Activated CD8-positive, alpha-beta memory T cell treated with anti-CD3 and anti-CD28 coated beads for 1 hour (primary cell): ENCODE measurements around the gene KLK2.
A peak's percentile ranks its signal among the peaks of the same experiment; 100 is the strongest.

Source experiments
- DNase-seq, 2 donors: peaks; one replicate each; pipeline ENCODE4 v3.0.0-alpha.2; 2020; ENCODE audit warnings: low read depth in 1 of 2; ENCODE audit errors: extremely low read depth in 1 of 2

The KLK2 gene

DNA sequence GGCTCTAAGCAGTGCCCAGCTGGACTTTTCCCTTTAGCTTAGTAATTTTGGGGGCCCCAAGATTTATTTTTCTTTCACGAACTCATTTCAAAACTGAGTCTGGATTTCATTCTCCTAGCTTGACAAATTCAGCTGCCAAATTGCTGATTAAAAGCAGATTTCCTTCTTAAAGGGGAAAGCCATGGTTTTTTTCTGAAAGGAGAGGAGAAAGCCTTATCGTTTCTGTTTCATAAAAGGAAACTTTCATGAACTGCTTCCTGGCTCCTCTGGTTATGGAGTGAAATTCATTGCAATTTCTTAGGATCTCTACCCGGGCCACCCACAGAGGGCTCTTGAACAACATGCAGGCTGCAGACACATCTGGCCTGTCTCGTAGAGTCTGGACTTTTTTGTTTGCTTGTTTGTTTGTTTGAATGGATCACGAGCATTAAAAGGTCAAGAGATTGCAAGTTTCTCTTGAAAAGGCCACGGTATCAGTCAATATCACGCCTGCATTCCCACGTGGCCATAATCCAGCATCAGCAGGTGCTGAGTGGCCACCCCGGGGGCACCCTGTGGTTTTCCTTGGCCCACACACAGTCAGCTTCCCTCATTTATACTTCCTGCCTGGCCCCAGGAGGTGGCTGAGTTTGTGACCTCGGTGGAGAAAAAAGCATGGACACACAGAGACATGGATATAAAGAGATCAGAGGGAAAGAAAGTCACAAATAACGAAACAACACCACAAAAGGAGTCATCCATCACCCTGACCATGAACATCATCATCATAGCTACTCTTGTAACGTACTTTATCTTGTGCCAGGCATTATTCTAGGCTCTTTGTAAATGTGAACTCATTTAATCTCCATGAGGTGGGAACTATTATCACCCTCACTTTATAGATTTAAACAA lies 48.4 kb downstream of the KLK2 start:
- no peak for DNase-seq

DNA sequence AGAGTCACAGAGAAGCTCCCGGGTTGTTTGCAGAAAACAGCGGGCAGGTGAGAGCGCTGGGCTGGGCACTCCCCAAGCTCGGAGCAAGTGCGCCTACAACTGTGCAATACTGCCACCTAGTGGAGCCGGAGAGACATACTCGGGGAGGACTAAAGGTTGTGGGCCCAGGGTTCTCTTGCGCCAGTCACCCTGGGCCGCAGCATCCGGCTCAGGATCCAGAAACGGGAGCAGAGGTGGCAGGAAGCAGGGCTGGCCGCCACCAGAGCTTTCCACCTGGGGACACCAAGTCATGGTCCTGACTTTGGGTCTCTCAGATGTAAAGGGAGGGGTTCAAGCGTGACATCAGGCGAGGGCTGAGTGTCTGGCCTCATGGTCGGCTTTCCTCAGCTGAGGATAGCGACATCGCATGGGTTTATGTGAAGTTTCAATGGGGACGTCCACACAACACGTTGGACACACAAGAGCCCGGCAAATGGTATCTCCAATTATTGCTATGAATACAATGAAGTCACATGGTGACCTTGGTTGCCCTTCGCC lies 49.1 kb downstream of the KLK2 start:
- peak; percentile 45 to 58 for DNase-seq

DNA sequence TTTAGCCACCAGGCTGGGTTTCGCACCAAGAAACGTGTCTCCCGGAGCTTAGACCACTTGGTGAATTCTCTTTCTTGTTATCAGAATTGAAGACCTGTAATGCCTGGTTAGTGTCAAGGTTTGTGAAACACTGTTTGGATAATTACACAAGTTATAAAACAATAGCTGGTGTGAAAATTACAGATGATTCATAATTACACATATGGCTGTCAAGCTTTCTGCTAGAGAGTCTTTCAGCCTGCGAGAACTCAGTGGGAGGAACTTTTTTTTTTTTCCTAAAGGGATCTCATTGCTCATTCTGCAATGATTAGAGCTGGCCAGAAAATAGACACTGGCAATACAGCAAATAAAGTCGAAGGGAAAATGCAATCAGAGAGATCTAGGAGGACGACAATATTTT lies 51.3 kb downstream of the KLK2 start:
- no peak for DNase-seq

DNA sequence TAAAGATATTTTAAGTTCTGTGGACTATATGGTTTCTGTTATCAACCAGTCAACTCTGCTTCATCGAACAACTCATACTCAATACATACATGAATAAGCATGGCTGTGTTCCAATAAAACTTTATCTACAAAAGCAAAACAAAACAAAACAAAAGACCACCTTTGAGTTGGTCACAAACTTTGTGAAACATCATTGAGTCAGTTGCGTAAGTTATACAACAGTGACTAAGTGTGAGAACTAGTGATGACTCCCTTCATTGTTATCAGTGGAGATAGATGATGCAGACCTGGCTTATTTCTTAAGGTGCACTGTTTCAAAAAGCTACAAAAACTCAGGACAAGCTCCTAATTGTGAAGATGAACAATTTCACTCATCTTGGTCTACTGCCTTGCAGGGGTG lies 52.5 kb downstream of the KLK2 start:
- DNase-seq, result no peak

DNA sequence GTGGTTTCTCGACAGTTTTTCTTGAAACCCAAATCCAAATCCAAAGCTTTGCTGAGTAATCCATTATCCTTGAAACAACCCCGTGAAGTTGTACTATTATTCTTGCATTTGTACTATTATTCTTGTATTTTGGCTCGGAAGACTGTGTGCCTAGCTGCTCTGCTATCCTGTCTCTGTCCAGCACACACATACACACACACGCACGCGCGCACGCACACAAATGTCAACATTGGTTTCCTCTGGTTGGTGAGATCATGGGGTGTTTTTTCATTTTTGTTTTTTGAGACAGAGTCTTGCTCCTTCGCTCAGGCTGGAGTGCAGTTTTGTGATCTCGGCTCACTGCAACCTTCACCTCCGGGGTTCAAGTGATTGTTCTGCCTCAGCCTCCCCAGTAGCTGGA lies 52.9 kb downstream of the KLK2 start:
- no peak for DNase-seq

DNA sequence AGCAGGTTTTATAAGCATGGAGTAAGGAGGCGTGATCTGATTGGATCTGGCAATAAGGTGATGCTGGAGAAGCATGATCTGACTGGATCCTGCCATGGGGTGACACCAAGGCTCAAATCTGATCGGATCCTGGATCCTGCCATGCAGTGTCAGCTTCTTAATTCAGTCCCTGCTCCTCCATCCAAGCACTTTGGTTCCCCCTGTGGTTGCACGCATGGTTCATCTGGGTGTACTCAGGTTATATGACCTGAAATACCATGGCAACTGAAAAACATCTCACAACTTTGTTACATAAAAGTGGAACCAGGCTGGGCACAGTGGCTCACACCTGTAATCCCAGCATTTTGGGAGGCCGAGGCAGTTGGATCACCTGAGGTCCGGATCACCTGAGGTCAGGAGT lies 55.6 kb downstream of the KLK2 start:
- no peak for DNase-seq
